ENCODE measurements around the gene SLC17A7. TPM values are rescaled to one million over a fixed set of nuclear protein-coding genes. Genes with fewer than 3 reads are reported as not detected.
A peak's percentile ranks its signal among the peaks of the same experiment; 100 is the strongest.

The SLC17A7 gene
- total and polyA plus RNA-seq, 9 of the 15 experiments (the other 6 are each of a cell fraction or from before 2014, with no cell fraction given): 1.1 to 15.7 (median 2.4) TPM

DNA sequence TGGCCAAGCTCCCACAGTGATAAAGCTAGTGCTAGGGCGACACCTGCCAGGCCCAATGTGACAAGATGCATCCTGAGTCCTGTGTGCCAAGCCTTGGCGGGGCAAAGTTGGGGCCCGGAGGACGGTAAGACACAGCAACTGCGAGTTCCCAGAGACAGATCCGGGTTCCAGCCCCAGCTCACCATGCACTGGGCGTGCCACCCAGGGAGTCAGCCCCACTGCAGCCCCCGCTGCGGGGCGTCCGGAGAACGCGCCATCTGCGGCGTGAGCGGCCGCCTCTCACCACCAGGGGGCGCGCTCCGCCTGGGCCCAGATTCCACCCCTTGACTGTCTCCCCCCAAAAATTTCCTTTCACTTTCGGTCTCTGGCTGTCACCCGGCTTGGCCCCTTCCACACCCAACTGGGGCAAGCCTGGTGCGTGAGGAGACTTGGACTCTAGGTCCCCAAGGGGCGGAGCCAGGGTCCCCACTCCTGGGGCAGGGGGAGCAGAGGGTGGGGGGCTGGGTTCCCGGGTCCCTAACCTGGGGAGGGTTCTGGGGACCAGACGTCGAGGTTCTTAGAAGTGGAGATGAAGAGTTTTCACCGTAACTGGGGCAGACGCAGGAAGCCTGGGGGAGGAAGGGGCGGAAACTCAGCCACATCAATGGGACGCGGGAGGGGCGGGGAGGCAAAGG lies 32.7 kb upstream of the SLC17A7 start, which contains the start of gene FLT3LG (continued):
- TF ChIP-seq, protein P1, sequence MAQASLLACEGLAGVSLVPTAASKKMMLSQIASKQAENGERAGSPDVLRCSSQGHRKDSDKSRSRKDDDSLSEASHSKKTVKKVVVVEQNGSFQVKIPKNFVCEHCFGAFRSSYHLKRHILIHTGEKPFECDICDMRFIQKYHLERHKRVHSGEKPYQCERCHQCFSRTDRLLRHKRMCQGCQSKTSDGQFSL (CRISPR knock-in tag; IDR thresholded peaks at IDR 0.05): peak; percentile 74
- TF ChIP-seq, protein P1 (tag; IDR thresholded peaks at IDR 0.05): peak in 1 of 2 experiments; percentile 43; a peak in 1 of 4 replicates
- TF ChIP-seq, protein P2, sequence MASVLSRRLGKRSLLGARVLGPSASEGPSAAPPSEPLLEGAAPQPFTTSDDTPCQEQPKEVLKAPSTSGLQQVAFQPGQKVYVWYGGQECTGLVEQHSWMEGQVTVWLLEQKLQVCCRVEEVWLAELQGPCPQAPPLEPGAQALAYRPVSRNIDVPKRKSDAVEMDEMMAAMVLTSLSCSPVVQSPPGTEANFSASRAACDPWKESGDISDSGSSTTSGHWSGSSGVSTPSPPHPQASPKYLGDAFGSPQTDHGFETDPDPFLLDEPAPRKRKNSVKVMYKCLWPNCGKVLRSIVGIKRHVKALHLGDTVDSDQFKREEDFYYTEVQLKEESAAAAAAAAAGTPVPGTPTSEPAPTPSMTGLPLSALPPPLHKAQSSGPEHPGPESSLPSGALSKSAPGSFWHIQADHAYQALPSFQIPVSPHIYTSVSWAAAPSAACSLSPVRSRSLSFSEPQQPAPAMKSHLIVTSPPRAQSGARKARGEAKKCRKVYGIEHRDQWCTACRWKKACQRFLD (CRISPR knock-in tag; IDR thresholded peaks at IDR 0.05): 0 out of 2 replicates have a peak, but pooled peaks have one; percentile 48
- TF ChIP-seq, protein P3, sequence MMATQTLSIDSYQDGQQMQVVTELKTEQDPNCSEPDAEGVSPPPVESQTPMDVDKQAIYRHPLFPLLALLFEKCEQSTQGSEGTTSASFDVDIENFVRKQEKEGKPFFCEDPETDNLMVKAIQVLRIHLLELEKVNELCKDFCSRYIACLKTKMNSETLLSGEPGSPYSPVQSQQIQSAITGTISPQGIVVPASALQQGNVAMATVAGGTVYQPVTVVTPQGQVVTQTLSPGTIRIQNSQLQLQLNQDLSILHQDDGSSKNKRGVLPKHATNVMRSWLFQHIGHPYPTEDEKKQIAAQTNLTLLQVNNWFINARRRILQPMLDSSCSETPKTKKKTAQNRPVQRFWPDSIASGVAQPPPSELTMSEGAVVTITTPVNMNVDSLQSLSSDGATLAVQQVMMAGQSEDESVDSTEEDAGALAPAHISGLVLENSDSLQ (IDR thresholded peaks at IDR 0.05): 0 out of 2 replicates have a peak, but pooled peaks have one; percentile 45
- TF ChIP-seq ESRRB (CRISPR knock-in tag; IDR thresholded peaks at IDR 0.05; ENCODE audit: borderline replicate concordance): no peak
- TF ChIP-seq ZNF589 (CRISPR knock-in tag; IDR thresholded peaks at IDR 0.05; ENCODE audit: low read depth): no peak
- TF ChIP-seq, protein P4, sequence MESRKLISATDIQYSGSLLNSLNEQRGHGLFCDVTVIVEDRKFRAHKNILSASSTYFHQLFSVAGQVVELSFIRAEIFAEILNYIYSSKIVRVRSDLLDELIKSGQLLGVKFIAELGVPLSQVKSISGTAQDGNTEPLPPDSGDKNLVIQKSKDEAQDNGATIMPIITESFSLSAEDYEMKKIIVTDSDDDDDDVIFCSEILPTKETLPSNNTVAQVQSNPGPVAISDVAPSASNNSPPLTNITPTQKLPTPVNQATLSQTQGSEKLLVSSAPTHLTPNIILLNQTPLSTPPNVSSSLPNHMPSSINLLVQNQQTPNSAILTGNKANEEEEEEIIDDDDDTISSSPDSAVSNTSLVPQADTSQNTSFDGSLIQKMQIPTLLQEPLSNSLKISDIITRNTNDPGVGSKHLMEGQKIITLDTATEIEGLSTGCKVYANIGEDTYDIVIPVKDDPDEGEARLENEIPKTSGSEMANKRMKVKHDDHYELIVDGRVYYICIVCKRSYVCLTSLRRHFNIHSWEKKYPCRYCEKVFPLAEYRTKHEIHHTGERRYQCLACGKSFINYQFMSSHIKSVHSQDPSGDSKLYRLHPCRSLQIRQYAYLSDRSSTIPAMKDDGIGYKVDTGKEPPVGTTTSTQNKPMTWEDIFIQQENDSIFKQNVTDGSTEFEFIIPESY (CRISPR knock-in tag; IDR thresholded peaks at IDR 0.05): no peak
- TF ChIP-seq, protein P5, sequence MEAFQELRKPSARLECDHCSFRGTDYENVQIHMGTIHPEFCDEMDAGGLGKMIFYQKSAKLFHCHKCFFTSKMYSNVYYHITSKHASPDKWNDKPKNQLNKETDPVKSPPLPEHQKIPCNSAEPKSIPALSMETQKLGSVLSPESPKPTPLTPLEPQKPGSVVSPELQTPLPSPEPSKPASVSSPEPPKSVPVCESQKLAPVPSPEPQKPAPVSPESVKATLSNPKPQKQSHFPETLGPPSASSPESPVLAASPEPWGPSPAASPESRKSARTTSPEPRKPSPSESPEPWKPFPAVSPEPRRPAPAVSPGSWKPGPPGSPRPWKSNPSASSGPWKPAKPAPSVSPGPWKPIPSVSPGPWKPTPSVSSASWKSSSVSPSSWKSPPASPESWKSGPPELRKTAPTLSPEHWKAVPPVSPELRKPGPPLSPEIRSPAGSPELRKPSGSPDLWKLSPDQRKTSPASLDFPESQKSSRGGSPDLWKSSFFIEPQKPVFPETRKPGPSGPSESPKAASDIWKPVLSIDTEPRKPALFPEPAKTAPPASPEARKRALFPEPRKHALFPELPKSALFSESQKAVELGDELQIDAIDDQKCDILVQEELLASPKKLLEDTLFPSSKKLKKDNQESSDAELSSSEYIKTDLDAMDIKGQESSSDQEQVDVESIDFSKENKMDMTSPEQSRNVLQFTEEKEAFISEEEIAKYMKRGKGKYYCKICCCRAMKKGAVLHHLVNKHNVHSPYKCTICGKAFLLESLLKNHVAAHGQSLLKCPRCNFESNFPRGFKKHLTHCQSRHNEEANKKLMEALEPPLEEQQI (IDR thresholded peaks at IDR 0.05): no peak
- TF ChIP-seq FOXM1 (IDR thresholded peaks at IDR 0.05; ENCODE audit: low read depth): peak; percentile 65
- no peak for TF ChIP-seq FOXM1 (CRISPR knock-in tag; IDR thresholded peaks at IDR 0.05; ENCODE audit: low read depth)
- TF ChIP-seq TARDBP (IDR thresholded peaks at IDR 0.05): 0 out of 2 replicates have a peak, but pooled peaks have one; percentile 43
- TF ChIP-seq ZNF140 (CRISPR knock-in tag; IDR thresholded peaks at IDR 0.05): no peak
